Midbrain (tissue), 1 donor: ENCODE data around the gene TMEM175.
"Not testable (repeated sequence)": the region's sequence is repeated elsewhere in the genome, so short reads cannot be mapped to it uniquely, and the experiment has no call there.

ENCODE experiments used
- DNase-seq: peaks from one replicate; lab custom pipeline; 2025; lab: John Stamatoyannopoulos, UW

The TMEM175 gene

GRCh38 chr4:970854-971520 is 38.7 kb downstream of the TMEM175 start:
- no peak for DNase-seq

- DNase-seq: no peak
These were observed 39.6 kb downstream of the TMEM175 start for GRCh38 chr4:971666-972500.

GRCh38 chr4:972651-973424 is 40.6 kb downstream of the TMEM175 start:
- no peak for DNase-seq

- peak; percentile 89 for DNase-seq
These were observed 41.5 kb downstream of the TMEM175 start, which contains the start of gene DGKQ for GRCh38 chr4:973431-974397. Gene DGKQ (minus strand): TSS chr4:973569. CDS start chr4:973482, 87 bp downstream.

- DNase-seq: no peak
These were observed 42.4 kb downstream of the TMEM175 start for GRCh38 chr4:974668-975067.

GRCh38 chr4:976016-976415 is 43.8 kb downstream of the TMEM175 start:
- not testable (repeated sequence) for DNase-seq

GRCh38 chr4:978957-979701 is 46.9 kb downstream of the TMEM175 start:
- no peak for DNase-seq

GRCh38 chr4:982291-982690 is 50.0 kb downstream of the TMEM175 start:
- no peak for DNase-seq

GRCh38 chr4:982814-983213 is 50.6 kb downstream of the TMEM175 start:
- no peak for DNase-seq

GRCh38 chr4:984336-985054 is 52.2 kb downstream of the TMEM175 start:
- DNase-seq: no peak

GRCh38 chr4:985123-985830 is 53.0 kb downstream of the TMEM175 start:
- DNase-seq: no peak

- DNase-seq: no peak
These were observed 54.2 kb downstream of the TMEM175 start for GRCh38 chr4:986428-986878.

GRCh38 chr4:986879-987623 is 54.8 kb downstream of the TMEM175 start, which contains the start of gene IDUA:
Gene IDUA (plus strand): TSS chr4:987044. CDS start chr4:987085, 41 bp downstream.
- peak; percentile 75 for DNase-seq

- DNase-seq: no peak
These were observed 55.6 kb downstream of the TMEM175 start for GRCh38 chr4:987624-988513.

- no peak for DNase-seq
These were observed 56.8 kb downstream of the TMEM175 start for GRCh38 chr4:988726-989721.
